H9 (cell line): Measurements from ENCODE around the gene PLAA. TPM values are rescaled to one million over a fixed set of nuclear protein-coding genes. Genes with fewer than 3 reads are reported as not detected.

Experiments
- DNase-seq: peaks from one replicate; pipeline ENCODE4 v3.0.0-alpha.2; 2017
- H2AFZ ChIP-seq: one replicate; pipeline ENCODE4 v1.6.1; 2013; ENCODE audit warnings: mild to moderate bottlenecking, low read length, control low read depth, moderate library complexity
- H2AK5ac ChIP-seq: 2 replicates; pipeline ENCODE4 v1.6.1; 2013; ENCODE audit warnings: low read length, control low read depth, mixed read lengths; ENCODE audit not compliant: insufficient read length
- H2BK120ac ChIP-seq: one replicate; pipeline ENCODE4 v1.6.1; 2013; ENCODE audit warnings: low read depth, mild to moderate bottlenecking, low read length, control low read depth, inconsistent platforms; ENCODE audit not compliant: poor library complexity, severe bottlenecking
- H2BK12ac ChIP-seq: 2 replicates; pipeline ENCODE4 v1.6.1; 2013; ENCODE audit warnings: low read length, control low read depth, mixed read lengths, low read depth; ENCODE audit not compliant: insufficient read length
- H2BK15ac ChIP-seq: 2 replicates; pipeline ENCODE4 v1.6.1; 2013; ENCODE audit warnings: low read depth, low read length, control low read depth
- H2BK20ac ChIP-seq: one replicate; pipeline ENCODE4 v1.6.1; 2013; ENCODE audit warnings: low read depth, mild to moderate bottlenecking, low read length, control low read depth, inconsistent platforms; ENCODE audit not compliant: poor library complexity, severe bottlenecking
- H2BK5ac ChIP-seq: 2 replicates; pipeline ENCODE4 v1.6.1; 2013; ENCODE audit warnings: low read length, control low read depth, mixed read lengths; ENCODE audit not compliant: insufficient read length
- H3K14ac ChIP-seq: 2 replicates; pipeline ENCODE4 v1.6.1; 2013; ENCODE audit warnings: low read length, control low read depth; ENCODE audit not compliant: insufficient read depth
- H3K18ac ChIP-seq: 2 replicates; pipeline ENCODE4 v1.6.1; 2013; ENCODE audit warnings: low read depth, mild to moderate bottlenecking, mixed read lengths, low read length, control low read depth; ENCODE audit not compliant: insufficient read length
- H3K23ac ChIP-seq: 2 replicates; pipeline ENCODE4 v1.6.1; 2013; ENCODE audit warnings: low read length, control low read depth, mixed read lengths, low read depth; ENCODE audit not compliant: insufficient read length
- H3K23me2 ChIP-seq: 2 replicates; pipeline ENCODE4 v1.6.1; 2013; ENCODE audit warnings: low read depth, mild to moderate bottlenecking, mixed read lengths, low read length, control low read depth; ENCODE audit not compliant: insufficient read length, poor library complexity, severe bottlenecking
- H3K27ac ChIP-seq: 2 replicates; pipeline ENCODE4 v1.5.1; 2013; ENCODE audit warnings: low read length, control low read depth, mixed read lengths, low read depth; ENCODE audit not compliant: insufficient read length
- H3K27me3 ChIP-seq: 2 replicates; pipeline ENCODE4 v1.6.1; 2013; ENCODE audit warnings: low read length, control low read depth, inconsistent platforms; ENCODE audit not compliant: insufficient read depth
- H3K4ac ChIP-seq: 2 replicates; pipeline ENCODE4 v1.6.1; 2013; ENCODE audit warnings: low read depth, mild to moderate bottlenecking, control low read depth, inconsistent platforms, low read length, moderate library complexity
- H3K4me1 ChIP-seq: 2 replicates; pipeline ENCODE4 v1.6.1; 2013; ENCODE audit warnings: low read length, control low read depth, inconsistent platforms; ENCODE audit not compliant: insufficient read depth
- H3K4me2 ChIP-seq: 2 replicates; pipeline ENCODE4 v1.6.1; 2013; ENCODE audit warnings: low read length, control low read depth, mixed read lengths; ENCODE audit not compliant: insufficient read length, insufficient read depth
- H3K56ac ChIP-seq: 2 replicates; pipeline ENCODE4 v1.6.1; 2013; ENCODE audit warnings: low read depth, mild to moderate bottlenecking, mixed read lengths, low read length, control low read depth; ENCODE audit not compliant: insufficient read length
- H3K79me1 ChIP-seq: 2 replicates; pipeline ENCODE4 v1.6.1; 2013; ENCODE audit warnings: low read depth, mild to moderate bottlenecking, moderate library complexity, low read length, control low read depth, inconsistent platforms; ENCODE audit not compliant: insufficient read depth, poor library complexity, severe bottlenecking
- H3K79me2 ChIP-seq: 2 replicates; pipeline ENCODE4 v1.6.1; 2013; ENCODE audit warnings: low read length, control low read depth, inconsistent platforms; ENCODE audit not compliant: insufficient read depth
- H3K9ac ChIP-seq: 2 replicates; pipeline ENCODE4 v1.6.1; 2013; ENCODE audit warnings: low read length, control low read depth, mixed read lengths; ENCODE audit not compliant: insufficient read length; ENCODE audit errors: extremely low read depth
- H3K9me3 ChIP-seq: one replicate; pipeline ENCODE4 v1.6.1; 2013; ENCODE audit warnings: low read depth, low read length, inconsistent platforms; ENCODE audit not compliant: control insufficient read depth
- H3T11ph ChIP-seq: one replicate; pipeline ENCODE4 v1.6.1; 2013; ENCODE audit warnings: mild to moderate bottlenecking, low read length, control low read depth, inconsistent platforms
- H4K20me1 ChIP-seq: one replicate; pipeline ENCODE4 v1.6.1; 2013; ENCODE audit not compliant: control insufficient read depth, insufficient read length, insufficient read depth
- H4K5ac ChIP-seq: 2 replicates; pipeline ENCODE4 v1.6.1; 2013; ENCODE audit warnings: low read depth, mild to moderate bottlenecking, mixed read lengths, low read length, control low read depth; ENCODE audit not compliant: insufficient read length
- H4K8ac ChIP-seq: replicated peaks from 2 replicates; pipeline ENCODE4 v1.6.1; 2013; ENCODE audit warnings: low read length, control low read depth, mixed read lengths, low read depth; ENCODE audit not compliant: insufficient read length
- H4K91ac ChIP-seq: 2 replicates; pipeline ENCODE4 v1.6.1; 2013; ENCODE audit warnings: low read depth, mild to moderate bottlenecking, moderate library complexity, mixed read lengths, low read length, control low read depth; ENCODE audit not compliant: insufficient read length
- H3K27ac Mint-ChIP-seq, 3 experiments: 2 replicates in 2 of 3; 3 replicates in 1 of 3; pipeline ENCODE4 v1.8.0; 2020 to 2021; ENCODE audit warnings: mixed read lengths in 3 of 3, mild to moderate bottlenecking in 1 of 3, moderate library complexity in 1 of 3
- H3K27me3 Mint-ChIP-seq: 2 replicates; pipeline ENCODE4 v1.8.0; 2021; ENCODE audit warnings: low read depth, mild to moderate bottlenecking, moderate library complexity, mixed read lengths
- H3K36me3 Mint-ChIP-seq, 3 experiments: 2 replicates in 2 of 3; 3 replicates in 1 of 3; pipeline ENCODE4 v1.8.0; 2020 to 2021; ENCODE audit warnings: low read depth in 3 of 3, mixed read lengths in 3 of 3; ENCODE audit not compliant: insufficient read depth in 1 of 3
- H3K4me1 Mint-ChIP-seq, 2 experiments: 2 replicates each; pipeline ENCODE4 v1.8.0; 2020; ENCODE audit warnings: mixed read lengths in 2 of 2
- H3K4me3 Mint-ChIP-seq, 2 experiments: 2 replicates in 1 of 2; 3 replicates in 1 of 2; pipeline ENCODE4 v1.8.0; 2020 to 2021; ENCODE audit warnings: mild to moderate bottlenecking in 2 of 2, mixed read lengths in 2 of 2, moderate library complexity in 1 of 2
- H3K9me3 Mint-ChIP-seq, 2 experiments: 2 replicates in 1 of 2; 3 replicates in 1 of 2; pipeline ENCODE4 v1.8.0; 2020; ENCODE audit warnings: mild to moderate bottlenecking in 2 of 2, mixed read lengths in 2 of 2, moderate library complexity in 1 of 2
- CTCF ChIP-seq: fragments of 200-600 bp; sonication (generic); conservative IDR thresholded peaks from 3 replicates; pipeline ENCODE4 v1.8.0; 2021; ENCODE audit warnings: antibody characterized with exemption, mild to moderate bottlenecking
- WGBS: extraction: QIAGEN DNeasy Blood & Tissue Kit; methylation state at CpG from one replicate; pipeline ENCODE4 v1.1.7; 2013; ENCODE audit warnings: missing lambda C conversion rate, low lambda C conversion rate, mixed read lengths; ENCODE audit not compliant: insufficient read length; ENCODE audit errors: extremely low coverage; 5-methylcytosine and 5-hydroxymethylcytosine counted together
- total RNA-seq: library from RNA; stranded (reverse); gene quantifications from 2 replicates; pipeline ENCODE4 v1.2.1, GENCODE V29; 2021

Gene PLAA
- total RNA-seq, 1 experiment from 2014 or later = 65.0 TPM

- Histone ChIP-seq H3K79me2 (peaks cover under 1% of the 10 kb centered on the region; the same call in 1 of the 2 replicates), H2BK15ac (no peak overlapping the region), H4K20me1 (no peaks in the 10 kb centered on the region), H3K9ac (no peak overlapping the region), H3K79me1 (no peaks in the 10 kb centered on the region), H3K23me2 (peaks cover 4% of the 10 kb centered on the region), H4K91ac (no peak overlapping the region), H3K9me3 (no peaks in the 10 kb centered on the region), H3K4me1 (no peaks in the 10 kb centered on the region), H3K56ac (no peak overlapping the region), H3K4ac (no peak overlapping the region), H3K27ac (no peak overlapping the region), H2BK5ac (no peak overlapping the region), H3K18ac (no peak overlapping the region), H2BK20ac (no peak overlapping the region), H4K5ac (no peak overlapping the region), H3K14ac (no peak overlapping the region), H2AFZ (no peak overlapping the region), H3K4me2 (no peak overlapping the region), H2AK5ac (no peak overlapping the region), H3T11ph (no peak overlapping the region), H2BK120ac (no peak overlapping the region), H2BK12ac (no peak overlapping the region), H3K23ac (no peak overlapping the region), H3K27me3 (no peaks in the 10 kb centered on the region), H4K8ac (no peak overlapping the region)
- Mint-ChIP-seq H3K4me3 (no peak overlapping the region), H3K27ac (no peak overlapping the region), H3K27me3 (no peaks in the 10 kb centered on the region), H3K9me3 (no peaks in the 10 kb centered on the region; a peak in 1 of 5 replicates), H3K36me3 (no peaks in the 10 kb centered on the region), H3K4me1 (peaks cover 15 to 16% of the 10 kb centered on the region in 2 experiments)
- no peak for TF ChIP-seq CTCF
- DNase-seq = no peak
- WGBS = no CpG with 5 or more reads among the region's 3 CpGs
These were observed 4.8 kb upstream of the PLAA start for GRCh38 chr9:26951794-26952193.
